Measurements from ENCODE around the gene LYRM9. TPM values are rescaled to one million over a fixed set of nuclear protein-coding genes. Genes with fewer than 3 reads are reported as not detected.
A peak's percentile ranks its signal among the peaks of the same experiment; 100 is the strongest.

Gene LYRM9
- total and polyA plus RNA-seq, 9 of the 15 experiments (the other 6 are each of a cell fraction or from before 2014, with no cell fraction given), result 0.98 to 4.7 (median 1.8) TPM

- TF ChIP-seq, protein P1, sequence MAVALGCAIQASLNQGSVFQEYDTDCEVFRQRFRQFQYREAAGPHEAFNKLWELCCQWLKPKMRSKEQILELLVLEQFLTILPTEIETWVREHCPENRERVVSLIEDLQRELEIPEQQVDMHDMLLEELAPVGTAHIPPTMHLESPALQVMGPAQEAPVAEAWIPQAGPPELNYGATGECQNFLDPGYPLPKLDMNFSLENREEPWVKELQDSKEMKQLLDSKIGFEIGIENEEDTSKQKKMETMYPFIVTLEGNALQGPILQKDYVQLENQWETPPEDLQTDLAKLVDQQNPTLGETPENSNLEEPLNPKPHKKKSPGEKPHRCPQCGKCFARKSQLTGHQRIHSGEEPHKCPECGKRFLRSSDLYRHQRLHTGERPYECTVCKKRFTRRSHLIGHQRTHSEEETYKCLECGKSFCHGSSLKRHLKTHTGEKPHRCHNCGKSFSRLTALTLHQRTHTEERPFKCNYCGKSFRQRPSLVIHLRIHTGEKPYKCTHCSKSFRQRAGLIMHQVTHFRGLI (CRISPR knock-in tag; IDR thresholded peaks at IDR 0.05), result peak; percentile 92
- TF ChIP-seq RAD21 (CRISPR knock-in tag; conservative IDR thresholded peaks at IDR 0.05 in 1 of 2, IDR thresholded peaks at IDR 0.05 in 1 of 2), result peak; percentile 13 to 27; a peak in 2 of 4 replicates
- peak; percentile 98 for TF ChIP-seq ZBTB9 (CRISPR knock-in tag; IDR thresholded peaks at IDR 0.05)
- no peak for TF ChIP-seq SRSF1 (IDR thresholded peaks at IDR 0.05; ENCODE audit: low read depth, low read length)
- peak; percentile 73; the same call in 1 of the 2 replicates for TF ChIP-seq IFI16 (CRISPR knock-in tag; IDR thresholded peaks at IDR 0.05)
- TF ChIP-seq, protein P2, sequence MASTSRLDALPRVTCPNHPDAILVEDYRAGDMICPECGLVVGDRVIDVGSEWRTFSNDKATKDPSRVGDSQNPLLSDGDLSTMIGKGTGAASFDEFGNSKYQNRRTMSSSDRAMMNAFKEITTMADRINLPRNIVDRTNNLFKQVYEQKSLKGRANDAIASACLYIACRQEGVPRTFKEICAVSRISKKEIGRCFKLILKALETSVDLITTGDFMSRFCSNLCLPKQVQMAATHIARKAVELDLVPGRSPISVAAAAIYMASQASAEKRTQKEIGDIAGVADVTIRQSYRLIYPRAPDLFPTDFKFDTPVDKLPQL (IDR thresholded peaks at IDR 0.05; ENCODE audit: extremely low read depth, insufficient read length), result no peak
- no peak for TF ChIP-seq SP1 (CRISPR knock-in tag; IDR thresholded peaks at IDR 0.05)
- TF ChIP-seq, protein P3, sequence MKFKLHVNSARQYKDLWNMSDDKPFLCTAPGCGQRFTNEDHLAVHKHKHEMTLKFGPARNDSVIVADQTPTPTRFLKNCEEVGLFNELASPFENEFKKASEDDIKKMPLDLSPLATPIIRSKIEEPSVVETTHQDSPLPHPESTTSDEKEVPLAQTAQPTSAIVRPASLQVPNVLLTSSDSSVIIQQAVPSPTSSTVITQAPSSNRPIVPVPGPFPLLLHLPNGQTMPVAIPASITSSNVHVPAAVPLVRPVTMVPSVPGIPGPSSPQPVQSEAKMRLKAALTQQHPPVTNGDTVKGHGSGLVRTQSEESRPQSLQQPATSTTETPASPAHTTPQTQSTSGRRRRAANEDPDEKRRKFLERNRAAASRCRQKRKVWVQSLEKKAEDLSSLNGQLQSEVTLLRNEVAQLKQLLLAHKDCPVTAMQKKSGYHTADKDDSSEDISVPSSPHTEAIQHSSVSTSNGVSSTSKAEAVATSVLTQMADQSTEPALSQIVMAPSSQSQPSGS (CRISPR knock-in tag; IDR thresholded peaks at IDR 0.05), result no peak
- peak; percentile 49; the same call in 1 of the 2 replicates for TF ChIP-seq ZNF830 (CRISPR knock-in tag; IDR thresholded peaks at IDR 0.05)
- no peak for TF ChIP-seq PHB (CRISPR knock-in tag; IDR thresholded peaks at IDR 0.05)
- no peak for TF ChIP-seq ZBTB8A (IDR thresholded peaks at IDR 0.05; ENCODE audit: partially characterized antibody)
- TF ChIP-seq, protein P4, sequence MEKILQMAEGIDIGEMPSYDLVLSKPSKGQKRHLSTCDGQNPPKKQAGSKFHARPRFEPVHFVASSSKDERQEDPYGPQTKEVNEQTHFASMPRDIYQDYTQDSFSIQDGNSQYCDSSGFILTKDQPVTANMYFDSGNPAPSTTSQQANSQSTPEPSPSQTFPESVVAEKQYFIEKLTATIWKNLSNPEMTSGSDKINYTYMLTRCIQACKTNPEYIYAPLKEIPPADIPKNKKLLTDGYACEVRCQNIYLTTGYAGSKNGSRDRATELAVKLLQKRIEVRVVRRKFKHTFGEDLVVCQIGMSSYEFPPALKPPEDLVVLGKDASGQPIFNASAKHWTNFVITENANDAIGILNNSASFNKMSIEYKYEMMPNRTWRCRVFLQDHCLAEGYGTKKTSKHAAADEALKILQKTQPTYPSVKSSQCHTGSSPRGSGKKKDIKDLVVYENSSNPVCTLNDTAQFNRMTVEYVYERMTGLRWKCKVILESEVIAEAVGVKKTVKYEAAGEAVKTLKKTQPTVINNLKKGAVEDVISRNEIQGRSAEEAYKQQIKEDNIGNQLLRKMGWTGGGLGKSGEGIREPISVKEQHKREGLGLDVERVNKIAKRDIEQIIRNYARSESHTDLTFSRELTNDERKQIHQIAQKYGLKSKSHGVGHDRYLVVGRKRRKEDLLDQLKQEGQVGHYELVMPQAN (IDR thresholded peaks at IDR 0.05; ENCODE audit: borderline replicate concordance), result no peak
- TF ChIP-seq ARID3B (CRISPR knock-in tag; IDR thresholded peaks at IDR 0.05; ENCODE audit: borderline replicate concordance), result peak; percentile 95
- TF ChIP-seq, protein P5, sequence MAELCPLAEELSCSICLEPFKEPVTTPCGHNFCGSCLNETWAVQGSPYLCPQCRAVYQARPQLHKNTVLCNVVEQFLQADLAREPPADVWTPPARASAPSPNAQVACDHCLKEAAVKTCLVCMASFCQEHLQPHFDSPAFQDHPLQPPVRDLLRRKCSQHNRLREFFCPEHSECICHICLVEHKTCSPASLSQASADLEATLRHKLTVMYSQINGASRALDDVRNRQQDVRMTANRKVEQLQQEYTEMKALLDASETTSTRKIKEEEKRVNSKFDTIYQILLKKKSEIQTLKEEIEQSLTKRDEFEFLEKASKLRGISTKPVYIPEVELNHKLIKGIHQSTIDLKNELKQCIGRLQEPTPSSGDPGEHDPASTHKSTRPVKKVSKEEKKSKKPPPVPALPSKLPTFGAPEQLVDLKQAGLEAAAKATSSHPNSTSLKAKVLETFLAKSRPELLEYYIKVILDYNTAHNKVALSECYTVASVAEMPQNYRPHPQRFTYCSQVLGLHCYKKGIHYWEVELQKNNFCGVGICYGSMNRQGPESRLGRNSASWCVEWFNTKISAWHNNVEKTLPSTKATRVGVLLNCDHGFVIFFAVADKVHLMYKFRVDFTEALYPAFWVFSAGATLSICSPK (IDR thresholded peaks at IDR 0.05; ENCODE audit: borderline replicate concordance), result no peak
- TF ChIP-seq NR4A1 (CRISPR knock-in tag; IDR thresholded peaks at IDR 0.05), result peak; percentile 71; the same call in 1 of the 2 replicates
- peak; percentile 99 for TF ChIP-seq NR4A1 (tag; IDR thresholded peaks at IDR 0.05)
- peak; percentile 73; the same call in 1 of the 2 replicates for TF ChIP-seq ZNF23 (CRISPR knock-in tag; IDR thresholded peaks at IDR 0.05)
These were observed 14.9 kb upstream of the LYRM9 start (continued) for GRCh38 chr17:27907976-27908558.

Data from K562 (cell line).